ENCODE data around the gene ZNF385C.

ZNF385C gene

DNA sequence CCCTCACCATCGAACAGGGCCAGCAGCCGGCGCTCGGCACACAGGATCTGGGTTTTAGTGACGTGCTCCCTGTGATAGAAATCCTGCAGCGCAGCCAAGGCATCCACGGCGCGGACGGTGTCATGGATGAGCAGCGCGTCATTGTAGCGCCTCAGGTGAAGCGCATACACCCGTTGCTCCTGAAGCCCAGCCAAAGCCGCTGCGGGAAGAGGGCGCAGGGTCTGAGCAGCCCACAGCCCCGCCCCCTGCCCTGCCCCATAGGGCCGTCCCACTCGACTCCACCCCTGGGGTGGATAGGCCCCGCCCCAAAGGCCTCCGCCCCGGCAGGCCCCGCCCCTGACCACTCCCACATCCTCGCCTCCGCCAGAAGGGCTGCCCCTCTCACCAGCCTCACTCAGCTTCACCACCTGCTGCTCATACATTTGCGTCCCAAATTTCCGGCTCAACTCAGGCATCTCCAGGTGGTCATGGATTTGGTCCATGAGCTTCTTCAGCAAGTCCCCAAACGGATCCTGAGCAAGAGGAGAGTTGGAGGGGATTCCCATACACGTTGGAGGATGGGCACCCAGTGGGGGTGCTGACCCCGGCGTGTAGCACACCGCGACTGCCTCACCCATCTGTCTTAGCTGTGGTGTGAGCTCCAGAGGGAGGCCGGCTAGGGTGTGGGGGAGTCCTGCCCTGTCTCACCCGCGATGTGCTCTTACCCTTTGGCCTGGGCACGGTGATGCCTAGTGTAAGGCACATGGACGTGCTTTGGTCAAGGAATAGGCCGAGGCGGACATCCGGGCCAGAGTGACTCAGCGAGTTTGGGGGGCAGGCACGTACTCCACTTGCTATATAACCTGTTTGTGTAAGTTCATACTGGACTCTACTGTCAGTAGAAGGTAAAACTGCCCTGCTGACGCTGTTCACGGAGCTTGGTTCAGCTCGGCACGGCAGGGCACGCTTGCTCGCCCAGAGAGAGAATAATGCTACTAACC, 9.6 kb upstream of the ZNF385C start:
- in situ Hi-C loops (cut with HindIII; ENCODE audit: low sequenced_read_pairs) = no loop called here

DNA sequence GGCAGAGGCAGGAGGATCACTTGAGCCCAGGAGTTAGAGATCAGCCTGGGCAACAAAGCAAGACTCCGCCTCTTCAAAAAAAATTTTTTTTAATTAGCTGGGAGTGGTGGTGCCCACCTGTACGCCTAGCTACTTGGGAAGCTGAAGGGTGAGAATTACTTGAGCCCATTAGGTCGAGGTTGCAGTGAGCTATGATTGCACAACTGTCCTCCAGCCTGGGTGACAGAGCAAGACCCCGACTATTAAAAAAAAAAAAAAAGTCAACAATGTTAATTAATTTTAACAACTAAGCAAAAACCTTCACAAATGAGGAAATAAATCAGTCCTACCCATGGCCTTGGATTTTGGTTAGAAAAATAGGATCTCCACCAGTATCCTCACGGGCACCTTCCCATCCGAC, 8.9 kb upstream of the ZNF385C start:
- in situ Hi-C loops (cut with HindIII; ENCODE audit: low sequenced_read_pairs) = no loop called here

DNA sequence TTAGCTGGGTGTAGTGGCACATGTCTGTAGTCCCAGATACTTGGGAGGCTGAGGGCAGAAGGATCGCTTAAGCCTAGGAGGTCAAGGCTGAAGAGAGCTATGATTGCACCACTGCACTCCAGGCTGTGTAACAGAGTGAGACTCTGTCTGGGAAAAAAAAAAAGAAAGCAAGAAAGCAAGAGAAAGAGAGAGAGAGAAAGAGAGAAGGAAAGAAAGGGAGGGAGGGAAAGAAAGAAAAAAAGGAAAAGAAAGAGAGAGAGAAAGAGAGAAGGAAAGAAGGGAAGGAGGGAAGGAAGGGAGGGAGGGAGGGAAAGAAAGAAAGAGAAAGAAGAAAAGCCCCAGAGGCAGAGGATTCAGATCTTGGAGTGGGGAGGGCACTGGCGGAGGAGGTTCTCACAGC, 7.7 kb upstream of the ZNF385C start:
- in situ Hi-C loops (cut with HindIII; ENCODE audit: low sequenced_read_pairs) = no loop called here

DNA sequence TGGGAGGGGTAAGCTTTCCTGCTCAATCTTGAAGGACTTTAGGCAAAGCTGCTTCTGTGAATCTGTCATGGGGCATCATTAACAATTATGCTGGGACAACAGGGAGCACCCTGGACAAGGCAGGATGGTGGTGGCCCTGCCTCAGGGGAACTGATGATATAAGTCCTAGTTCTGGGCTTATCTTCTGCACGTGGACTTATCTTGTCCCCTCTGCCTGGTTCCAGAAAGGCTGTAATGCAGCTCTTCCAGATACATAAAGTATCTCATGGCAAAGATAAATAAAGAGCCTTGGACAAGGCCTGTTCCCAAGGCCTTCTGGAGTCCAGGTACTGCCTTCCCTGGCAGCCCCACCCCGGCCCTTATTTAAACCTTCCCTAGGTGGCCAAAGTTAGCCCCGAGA, 6.0 kb upstream of the ZNF385C start:
- in situ Hi-C loops (cut with HindIII; ENCODE audit: low sequenced_read_pairs) = no loop called here

DNA sequence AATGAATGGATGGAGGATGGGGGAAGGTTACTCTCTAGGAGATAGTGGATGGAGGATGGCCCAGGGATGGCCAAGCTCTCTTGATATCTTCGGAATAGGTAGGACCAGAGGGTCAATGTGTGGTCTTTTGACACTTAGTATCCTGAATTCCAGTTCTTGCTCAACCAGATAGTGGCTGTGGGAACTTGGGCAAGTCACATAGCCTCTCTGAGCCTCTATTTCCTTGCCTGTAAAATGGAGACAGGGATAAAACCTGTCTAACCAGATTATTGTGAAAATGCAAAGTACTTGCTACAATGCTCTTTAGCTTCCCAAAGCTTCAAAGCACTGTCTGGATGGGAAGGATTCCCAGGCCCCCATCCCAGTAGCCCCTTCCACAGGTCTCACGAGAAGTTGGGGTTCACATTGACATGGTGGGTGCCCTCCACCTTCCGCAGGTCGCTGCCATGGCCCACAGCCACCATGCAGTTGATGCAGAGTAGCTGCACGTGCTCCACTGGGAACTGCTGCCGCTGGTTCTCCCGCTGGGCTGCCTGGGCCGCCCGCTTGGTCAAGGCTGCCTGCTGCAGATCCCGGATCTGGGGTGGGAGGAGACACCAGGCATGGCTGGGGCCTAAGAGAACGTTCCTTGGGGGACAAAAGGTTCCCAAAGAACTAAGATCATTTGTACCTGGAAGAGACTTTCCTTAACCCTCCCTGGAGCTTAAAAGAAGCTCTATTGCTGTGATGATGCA, 5.1 kb upstream of the ZNF385C start:
- in situ Hi-C loops (cut with HindIII; ENCODE audit: low sequenced_read_pairs) = no loop called here

DNA sequence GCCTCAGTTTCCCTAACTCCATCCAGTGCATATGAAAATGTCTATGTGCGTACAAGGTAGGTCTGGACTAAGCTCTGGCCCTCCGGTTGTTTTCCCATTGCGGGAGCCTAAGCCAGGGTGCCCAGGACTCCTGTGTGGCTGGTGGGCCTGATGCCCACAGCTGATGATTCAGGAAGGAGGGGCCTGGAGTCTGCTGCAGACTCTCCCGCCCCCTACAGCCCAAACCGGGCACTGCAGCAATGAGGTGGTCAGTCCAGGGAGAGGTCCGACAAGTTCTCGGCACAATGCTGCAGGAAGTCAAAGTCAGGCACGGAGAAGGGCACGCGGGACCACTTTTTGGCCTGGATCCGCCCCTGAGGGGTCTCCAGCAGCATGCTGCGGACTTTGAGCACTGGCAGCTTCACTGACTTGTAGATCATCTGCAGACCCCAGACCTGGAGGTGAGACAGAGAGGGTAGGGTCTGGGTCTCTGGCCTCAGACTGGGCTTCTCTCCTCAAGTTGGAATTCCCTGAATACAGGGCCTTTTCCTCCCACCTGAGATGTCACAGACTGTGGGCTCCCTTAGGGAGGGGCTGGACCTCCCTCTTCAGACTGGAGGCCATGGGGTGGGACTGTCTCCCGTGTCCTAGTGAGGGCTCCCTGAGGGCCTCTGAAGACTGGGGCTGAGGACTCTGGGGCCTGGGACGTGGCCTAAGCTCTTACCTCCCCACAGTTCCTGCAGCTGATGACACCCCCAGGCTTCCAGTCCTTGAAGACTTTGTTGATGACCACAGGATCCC, 3.4 kb upstream of the ZNF385C start:
- in situ Hi-C loops (cut with HindIII; ENCODE audit: low sequenced_read_pairs) = no loop called here

DNA sequence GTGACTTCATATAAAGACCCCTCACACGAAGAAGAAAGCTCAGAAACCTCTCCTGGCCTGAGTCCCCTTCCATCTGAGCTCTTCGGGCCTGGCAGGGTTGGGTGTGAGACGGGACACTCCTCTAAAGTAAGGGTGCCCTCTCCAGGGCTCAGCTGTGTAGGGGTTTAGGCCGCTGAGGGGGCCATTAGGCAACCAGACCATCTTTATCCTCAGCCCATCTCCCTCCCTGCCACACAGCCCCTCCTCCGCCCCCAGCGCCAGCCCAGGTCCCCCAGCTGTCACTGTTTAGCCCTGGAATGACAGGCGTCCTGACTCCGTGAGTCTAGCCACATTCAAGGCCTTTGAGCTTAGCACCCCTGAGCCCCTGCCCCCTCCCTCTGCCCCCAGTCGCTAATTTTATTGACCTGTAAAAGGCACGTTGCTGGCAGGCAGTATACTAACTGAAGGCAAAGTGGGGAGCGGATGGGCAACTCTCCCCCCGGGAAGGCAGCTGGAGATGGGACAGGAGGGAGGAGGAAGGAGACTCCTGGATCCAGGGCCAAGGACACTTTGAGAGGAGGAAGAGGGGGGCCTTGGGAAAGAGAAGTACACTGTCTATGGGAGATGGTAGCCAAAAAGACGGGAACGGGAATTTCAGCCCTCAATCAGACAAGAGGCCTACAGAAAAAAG, 592 bp upstream of the ZNF385C start:
- in situ Hi-C loops (cut with HindIII; ENCODE audit: low sequenced_read_pairs) = no loop called here

DNA sequence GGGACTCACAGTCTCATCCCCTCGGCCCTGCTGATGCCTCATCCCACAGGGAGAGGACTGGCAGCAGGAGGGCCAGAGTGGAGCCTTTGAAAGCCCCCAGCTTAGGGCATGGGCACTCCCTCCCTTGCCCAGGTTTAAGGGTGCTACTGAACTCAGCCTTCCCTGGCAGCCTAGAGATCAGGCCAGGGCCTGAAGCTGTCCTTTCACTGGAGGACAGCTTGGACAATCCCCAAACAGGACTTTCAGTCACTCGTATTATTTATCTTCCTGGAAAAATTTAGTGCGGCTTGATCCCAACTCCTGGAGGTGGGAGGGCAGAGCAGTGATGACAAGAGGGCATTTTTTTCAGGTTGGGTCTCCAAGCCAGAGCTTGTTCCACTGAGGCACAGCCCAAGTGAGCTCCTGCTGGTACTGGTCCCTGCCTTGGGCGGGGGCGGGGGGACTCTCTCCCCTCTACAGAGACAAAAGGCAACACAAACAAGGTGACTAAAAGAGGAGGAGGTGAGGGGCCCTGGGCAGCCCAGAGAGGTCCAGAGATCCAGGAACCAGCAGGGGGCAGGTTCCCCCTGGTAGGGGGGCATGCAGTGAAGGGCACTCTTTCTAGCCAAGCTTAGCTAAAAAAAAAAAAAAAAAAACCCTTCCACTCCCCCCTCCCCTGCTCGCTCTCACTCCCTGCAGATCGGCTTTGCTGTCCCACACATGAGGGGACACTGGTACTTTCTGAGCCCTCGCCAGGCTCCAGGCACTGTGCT, 1.7 kb downstream of the ZNF385C start:
- in situ Hi-C loops (cut with HindIII; ENCODE audit: low sequenced_read_pairs) = no loop called here

DNA sequence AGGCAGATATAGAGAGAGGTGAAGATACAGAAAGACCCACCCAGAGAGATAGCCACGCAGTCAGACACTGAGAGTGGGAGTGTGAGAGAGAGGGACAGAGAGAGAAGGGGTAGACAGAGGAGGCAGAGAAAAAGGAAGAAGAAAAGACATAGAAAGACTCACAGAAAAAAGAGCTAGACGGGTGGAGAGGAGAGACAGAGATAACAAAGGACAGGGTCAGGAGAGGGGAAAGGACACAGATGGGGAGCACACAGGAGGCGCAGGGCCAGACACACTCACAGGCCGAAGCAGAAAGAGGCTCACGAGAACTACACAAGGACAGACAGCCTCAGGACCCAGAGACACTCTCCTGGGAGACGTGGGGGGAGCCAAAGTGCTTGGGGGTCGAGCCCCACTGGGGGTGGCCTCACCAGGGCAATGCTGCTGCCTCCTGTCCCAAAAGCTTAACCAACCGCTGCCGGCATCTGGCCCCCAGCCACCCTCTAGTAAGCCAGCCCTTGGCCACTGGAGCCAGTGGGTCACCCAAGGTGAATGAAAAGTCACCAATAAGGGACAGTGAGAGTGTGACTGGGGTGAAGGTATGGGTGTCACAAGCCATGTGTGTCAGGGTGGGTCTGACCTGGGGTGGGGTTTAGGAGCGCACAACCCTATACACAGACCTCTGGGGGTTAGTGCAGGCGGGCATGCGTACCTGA, 3.8 kb downstream of the ZNF385C start:
- in situ Hi-C loops (cut with HindIII; ENCODE audit: low sequenced_read_pairs) = no loop called here

DNA sequence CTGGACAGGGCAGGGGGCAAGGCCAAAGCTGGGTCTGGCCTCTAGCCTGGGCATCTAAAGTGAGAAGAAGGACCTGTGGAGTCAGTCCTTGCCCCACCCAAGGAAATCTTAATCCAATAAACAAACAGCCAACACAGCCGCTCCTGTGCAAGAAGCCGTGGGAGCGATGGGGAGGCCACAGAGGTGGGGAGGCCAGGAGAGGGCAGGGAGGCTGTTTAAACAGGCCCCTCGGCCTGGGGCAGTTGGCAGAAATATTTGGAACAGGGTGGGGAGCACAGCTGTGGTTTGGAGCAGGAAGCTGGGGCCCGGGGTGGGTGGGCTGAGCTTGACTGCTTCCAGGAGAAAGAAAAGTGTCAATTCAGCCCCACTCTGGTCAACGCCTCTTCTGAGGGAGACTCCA, 5.3 kb downstream of the ZNF385C start:
- in situ Hi-C loops (cut with HindIII; ENCODE audit: low sequenced_read_pairs) = no loop called here

DNA sequence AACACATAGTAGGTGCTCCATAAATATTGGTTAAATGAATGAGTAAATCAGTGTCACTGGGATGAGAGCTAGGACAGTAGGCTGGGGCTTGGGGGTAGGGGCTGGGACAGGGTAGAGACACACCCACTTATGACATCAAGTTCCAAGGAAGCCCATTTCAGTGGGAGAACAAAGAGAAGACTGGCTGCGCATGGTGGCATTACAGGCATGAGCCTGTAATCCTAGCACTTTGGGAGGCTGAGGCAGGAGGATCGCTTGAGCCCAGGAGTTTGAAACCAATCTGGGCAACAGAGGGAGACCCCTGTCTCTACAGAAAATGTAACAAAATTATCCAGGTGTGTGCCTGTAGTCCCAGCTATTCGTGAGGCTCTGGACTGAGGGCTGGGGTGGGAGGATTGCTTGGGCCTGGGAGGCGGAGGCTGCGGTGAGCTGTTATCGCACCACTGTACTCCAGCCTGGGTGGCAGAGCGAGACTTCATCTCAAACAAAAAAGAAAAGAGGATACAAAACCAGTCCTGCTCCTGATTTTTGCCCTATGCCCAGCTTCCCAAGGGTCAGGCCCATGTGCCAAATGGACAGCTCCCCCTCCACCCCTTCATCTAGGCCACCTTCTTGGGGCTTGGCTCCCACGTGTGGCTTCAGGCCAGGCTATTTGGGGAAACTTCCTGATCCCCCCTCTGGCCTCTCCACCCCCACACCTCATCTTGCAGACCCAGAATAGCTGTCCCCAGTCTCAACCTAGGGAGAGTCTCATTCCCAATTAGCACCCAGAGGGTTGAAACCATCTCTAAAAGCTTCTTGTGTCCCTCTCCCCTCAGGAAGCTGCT, 7.1 kb downstream of the ZNF385C start:
- in situ Hi-C loops (cut with HindIII; ENCODE audit: low sequenced_read_pairs) = no loop called here

DNA sequence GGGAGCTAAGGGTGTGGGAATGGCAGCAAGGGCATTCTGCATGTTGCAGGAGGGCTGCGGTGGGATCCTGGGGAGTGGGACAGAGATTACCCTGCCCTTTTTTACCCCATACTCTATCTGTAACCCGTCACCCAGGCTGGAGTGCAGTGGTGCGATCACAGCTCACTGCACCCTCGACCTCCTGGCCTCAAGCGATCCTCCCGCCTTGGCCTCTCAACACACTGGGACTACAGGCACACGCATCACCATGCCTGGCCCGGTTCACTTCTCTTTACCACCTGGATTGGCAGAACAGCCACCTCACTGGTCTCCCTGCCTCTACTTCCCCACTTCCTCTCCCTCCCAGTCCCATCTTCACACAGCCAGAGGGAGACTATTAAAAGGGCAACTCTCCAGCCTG, 9.5 kb downstream of the ZNF385C start:
- in situ Hi-C loops (cut with HindIII; ENCODE audit: low sequenced_read_pairs) = no loop called here

DNA sequence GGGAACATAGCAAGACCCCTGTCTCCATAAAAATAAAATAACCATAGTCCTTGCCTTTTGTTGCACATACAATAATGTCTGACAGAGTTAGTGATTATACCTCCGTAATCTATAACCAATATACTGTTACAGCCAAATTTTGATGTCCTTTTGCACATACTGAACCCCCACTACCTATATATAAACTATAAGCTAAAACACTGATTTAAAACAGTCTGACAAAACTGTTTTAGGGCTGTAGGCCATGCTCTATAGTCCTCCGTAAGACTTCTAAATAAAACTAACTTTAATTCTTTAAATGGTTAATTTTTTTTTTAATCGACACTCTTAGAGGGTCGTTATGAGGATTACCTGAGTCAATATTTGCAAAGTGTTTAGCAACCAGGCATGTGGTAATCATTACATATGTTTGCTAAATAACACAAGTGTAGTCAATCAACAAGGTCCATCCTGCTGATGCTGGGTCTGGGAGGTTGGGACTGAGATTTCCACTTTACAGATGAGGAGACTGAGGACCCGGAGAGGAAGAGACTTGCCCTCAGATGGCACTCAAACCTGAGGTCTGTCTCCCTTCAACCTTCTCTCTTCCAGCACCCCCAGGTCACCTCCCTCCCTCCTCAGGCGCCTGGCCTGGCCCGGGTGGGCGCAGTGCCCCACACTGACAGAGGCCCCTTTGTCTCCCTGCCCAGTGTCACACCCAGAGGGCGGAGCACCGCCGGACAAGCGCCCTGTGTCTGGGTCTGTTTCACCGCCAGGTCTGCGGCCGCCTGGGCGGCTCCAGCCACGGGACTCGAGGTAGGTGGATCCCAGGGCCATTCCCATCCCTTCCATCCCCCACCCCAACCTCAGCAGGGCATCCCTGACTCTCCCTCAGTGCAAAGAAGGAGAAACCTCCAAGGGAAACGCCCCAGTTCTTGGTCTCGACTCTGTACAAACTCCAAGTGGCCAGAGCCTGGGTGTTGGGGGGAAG, 10.3 kb downstream of the ZNF385C start:
- in situ Hi-C loops (cut with HindIII; ENCODE audit: low sequenced_read_pairs) = no loop called here

DNA sequence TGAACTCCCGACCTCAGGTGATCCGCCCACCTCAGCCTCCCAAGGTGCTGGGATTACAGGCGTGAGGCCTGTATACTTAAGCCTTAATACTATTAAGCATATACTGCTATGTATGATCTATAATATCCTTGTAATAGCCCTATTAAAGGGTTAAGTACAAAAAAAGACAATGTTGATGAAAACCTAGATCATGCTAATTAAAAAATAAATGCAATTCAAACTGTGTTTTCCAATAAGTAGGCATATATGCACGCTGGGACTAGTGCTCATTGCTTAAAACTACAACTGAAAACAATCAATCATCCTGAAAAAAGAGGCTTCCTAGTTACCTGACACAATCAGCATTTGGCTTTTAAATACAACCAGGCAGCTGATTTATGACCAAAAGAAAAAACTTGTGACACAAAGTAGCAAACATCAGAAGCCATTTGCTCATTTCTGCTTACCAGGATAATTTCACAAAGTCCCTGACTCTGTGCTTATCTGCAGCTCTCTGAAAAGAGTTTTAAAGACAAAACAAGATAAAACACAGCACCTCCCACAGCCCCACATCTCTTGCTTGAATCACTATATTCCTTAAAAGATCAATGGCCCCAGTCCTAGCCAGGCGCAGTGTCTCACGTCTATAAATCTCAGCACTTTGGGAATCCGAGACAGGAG, 11.1 kb downstream of the ZNF385C start:
- in situ Hi-C loops (cut with HindIII; ENCODE audit: low sequenced_read_pairs) = no loop called here

DNA sequence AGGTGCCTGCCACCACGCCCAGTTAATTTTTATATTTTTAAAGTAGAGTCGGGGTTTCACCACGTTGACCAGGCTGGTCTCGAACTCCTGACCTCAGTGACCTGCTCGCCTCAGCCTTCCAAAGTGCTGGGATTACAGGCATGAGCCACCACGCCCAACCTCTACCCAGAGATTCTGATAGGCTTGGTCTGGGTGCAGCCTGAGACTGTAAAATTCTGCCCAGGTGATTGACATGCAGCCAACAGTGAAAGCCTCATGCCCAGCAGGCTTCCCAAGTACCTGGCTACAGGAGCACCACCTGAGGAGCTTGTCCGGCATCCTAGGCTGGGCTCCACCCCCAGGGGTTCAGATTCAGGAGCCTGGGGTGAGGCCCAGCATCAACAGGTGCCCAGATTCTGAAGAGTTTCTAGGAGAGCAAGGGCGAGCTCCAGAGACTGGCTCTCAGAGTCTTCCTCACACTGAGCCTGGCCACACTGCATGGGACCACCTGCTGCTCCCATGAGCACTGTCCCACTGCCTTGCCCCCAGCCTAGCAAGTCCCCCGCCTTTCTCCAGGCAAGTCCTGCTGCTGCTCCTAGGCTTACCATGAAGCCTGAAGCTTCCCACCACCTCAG, 16.6 kb downstream of the ZNF385C start:
- in situ Hi-C loops (cut with HindIII; ENCODE audit: low sequenced_read_pairs) = loop anchor here (5.0 kb wide), 1 partner anchor 94 kb away; no protein-coding TSS in a partner anchor

DNA sequence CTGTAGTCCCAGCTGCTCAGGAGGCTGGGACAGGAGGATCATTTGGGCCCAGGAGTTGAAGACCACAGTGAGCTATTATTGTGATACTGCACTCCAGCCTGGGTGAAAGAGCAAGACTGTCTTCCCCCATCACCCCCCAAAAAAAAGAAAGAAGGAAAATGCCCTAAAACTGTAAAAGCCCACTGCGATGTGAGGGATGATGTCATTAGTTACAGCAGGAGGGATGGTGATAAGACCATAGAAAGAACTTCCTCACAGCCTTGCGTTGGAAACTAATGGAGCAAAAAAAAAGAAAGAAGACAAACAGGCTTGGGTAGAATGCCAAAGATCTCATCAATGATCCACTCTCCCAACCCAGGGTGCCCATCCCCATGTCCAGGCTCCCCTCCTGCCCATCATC, 18.7 kb downstream of the ZNF385C start:
- in situ Hi-C loops (cut with HindIII; ENCODE audit: low sequenced_read_pairs) = no loop called here

Data from DLD1 (cell line).